GM20431 (cell line): ENCODE data around the gene RARA.

Experiments used
- in situ Hi-C: fragments of 300-500 bp; cut with MseI, MboI; formaldehyde crosslinking; loops from one replicate; pipeline ENCODE4 v1.15.0; 2020; ENCODE audit warnings: low sequenced_read_pairs; ENCODE audit not compliant: unreplicated experiment

The RARA gene

GRCh38 chr17:40309031-40309948 is at the start of gene RARA:
RARA (plus strand) TSS chr17:40309180; CDS start chr17:40331219, 22,039 bp downstream.
- in situ Hi-C loops, result no loop called here

DNA sequence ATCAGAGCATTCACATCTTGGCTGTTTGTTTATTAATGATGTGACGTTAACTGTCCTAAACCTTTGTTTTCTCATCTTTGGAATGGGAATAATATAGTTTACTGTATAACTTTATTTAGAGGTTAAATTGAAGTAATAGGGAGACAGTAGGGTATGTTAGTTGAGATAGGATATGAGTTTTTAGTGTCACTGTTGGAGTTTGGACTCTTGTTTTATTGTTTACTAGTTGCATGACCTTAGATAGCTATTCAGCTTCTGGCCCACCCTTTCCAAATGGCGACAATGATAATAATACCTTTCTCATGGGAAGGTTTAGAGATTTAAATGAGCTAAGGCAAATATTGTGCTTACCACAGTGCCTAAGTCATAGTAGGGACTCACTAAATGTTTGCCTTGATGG is 49.5 kb upstream of the RARA start:
- in situ Hi-C loops, result no loop called here

DNA sequence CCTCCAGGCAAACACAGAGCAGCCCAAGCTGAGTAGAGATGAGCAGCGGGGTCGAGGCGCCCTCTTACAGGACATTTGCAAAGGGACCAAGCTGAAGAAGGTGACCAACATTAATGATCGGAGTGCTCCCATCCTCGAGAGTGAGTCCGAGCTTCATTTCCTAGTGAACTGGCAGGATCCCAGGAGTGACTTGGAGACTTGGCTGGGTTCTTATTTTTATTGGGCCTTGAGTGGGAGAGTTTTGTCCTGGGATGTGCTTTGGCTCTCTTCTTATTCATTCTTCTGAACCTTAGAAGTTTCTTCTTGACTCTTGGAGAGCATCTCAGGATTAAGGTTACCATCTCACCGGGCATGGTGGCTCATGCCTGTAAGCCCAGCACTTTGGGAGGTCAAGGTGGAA is 48.5 kb upstream of the RARA start:
- in situ Hi-C loops, result no loop called here

DNA sequence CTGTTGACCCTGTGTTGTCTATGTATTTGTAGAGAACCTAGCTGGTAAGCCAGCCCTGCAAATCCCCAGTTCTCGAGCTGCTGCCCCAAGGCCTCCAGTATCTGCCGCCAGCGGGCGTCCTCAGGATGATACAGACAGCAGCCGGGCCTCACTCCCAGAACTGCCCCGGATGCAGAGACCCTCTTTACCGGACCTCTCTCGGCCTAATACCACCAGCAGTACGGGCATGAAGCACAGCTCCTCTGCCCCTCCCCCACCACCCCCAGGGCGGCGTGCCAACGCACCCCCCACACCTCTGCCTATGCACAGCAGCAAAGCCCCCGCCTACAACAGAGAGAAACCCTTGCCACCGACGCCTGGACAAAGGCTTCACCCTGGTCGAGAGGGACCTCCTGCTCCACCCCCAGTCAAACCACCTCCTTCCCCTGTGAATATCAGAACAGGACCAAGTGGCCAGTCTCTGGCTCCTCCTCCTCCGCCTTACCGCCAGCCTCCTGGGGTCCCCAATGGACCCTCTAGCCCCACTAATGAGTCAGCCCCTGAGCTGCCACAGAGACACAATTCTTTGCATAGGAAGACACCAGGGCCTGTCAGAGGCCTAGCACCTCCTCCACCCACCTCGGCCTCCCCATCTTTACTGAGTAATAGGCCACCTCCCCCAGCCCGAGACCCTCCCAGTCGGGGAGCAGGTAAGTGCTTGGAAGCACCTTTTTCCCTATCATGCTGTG is 44.4 kb upstream of the RARA start:
- in situ Hi-C loops, result no loop called here

GRCh38 chr17:40265337-40265736 is 43.6 kb upstream of the RARA start:
- in situ Hi-C loops, result no loop called here

DNA sequence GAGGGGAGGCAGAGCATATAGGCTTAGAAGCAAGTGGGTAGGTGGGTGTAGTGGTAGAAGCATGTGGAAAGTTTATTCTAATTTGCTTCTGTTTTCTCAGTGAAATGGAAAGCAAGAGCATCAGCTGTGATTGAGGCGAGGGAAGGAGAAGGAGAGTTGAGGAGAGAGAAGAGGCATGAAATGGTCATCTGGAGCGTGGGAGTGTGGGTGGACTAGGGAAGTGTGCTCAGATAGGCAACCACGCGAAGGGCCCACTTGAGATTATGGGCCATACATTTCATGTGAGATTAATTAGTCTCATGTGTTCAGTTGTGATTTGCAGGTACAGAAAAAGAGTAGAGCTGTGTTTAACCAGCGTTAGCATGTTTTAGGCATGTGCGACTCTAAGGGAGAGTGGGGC is 42.1 kb upstream of the RARA start:
- in situ Hi-C loops, result no loop called here

GRCh38 chr17:40268141-40268712 is 40.8 kb upstream of the RARA start:
- in situ Hi-C loops, result no loop called here

- in situ Hi-C loops, result no loop called here
Observed at GRCh38 chr17:40278414-40278813, 30.6 kb upstream of the RARA start.

DNA sequence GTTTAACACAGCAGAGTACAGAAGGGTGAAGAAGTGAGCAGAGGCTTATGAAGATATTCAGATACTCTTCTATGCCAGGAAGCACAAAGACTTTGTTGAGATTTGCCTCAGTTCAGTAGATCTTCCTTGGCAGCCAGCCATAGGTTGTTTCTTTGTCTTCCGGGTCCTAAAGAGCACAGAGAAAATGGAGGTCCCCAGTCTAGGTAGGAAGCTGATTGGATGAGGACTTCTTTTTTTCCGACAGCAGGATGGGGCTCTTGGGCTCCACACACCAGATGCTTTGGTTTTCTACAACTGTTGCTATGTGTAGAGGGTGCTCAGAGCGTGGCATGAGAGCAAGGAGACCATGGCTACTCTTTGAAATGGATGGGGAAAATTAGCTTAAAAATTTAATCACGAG is 29.6 kb upstream of the RARA start:
- in situ Hi-C loops, result no loop called here

DNA sequence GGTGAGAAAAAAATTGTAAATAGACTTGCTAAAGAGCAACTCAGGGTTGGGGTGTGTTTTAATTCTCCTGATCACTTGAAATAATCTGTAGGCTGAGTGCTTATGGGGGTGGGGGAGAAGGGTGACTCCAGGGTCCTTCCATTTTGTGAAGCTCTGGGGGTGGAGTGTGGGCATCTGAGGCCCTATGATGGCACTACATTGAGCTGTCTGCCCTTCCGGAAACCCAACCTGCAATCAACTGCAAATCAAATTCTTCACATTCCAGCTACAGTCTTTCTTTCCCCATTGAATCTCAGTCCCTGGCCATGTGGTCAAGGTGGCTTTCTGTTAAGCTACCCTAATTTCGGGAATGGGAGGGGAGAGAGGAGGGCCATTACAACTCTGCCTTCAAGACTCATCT is 27.3 kb upstream of the RARA start:
- in situ Hi-C loops, result no loop called here

DNA sequence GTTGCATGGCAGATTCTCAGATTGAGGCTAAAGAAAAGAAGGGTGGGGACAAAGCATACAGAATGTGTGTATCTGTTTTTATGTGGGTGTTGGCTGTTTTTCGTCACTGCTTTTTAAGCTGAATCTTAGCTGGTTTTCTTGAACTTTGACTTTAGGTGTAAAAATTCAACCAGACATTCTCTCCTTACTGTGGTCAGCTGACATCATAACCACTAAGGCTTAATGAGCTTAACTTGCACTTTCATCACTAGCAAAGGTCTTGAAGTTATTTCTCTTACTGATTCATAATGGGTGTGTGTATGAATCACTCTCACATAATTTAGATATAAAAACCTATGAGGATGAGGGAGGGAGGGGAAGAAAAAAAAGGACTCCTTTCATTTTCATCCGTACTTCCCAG is 25.3 kb upstream of the RARA start:
- in situ Hi-C loops, result no loop called here

DNA sequence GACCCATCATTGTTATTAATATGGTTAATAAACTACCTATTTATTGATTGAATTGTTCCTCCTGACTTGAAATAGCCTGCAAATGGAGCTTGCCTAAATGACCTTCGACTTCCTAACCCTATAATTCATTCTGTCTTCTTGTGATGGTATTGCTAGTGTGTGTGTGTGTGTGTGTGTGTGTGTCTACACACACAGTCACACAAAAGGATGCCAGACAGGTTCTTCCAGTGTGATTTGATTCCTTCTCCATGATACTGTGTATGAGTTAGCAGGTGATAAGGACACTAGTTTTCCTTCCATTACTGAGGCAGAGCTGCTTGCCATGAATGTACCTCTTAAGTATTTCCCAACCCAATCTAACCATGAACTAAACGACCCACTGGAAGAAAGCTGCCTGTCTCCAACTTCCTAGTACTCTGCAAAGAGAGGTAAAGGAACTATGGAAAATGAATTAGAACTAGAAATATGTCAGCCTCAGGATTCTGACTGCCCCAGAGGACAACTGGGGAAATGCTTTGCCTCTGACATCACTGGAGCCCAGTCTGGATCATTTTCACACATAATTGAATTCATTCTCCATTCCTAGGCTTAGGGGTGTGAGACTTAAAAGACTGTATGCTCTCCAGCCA is 24.8 kb upstream of the RARA start:
- in situ Hi-C loops, result no loop called here

DNA sequence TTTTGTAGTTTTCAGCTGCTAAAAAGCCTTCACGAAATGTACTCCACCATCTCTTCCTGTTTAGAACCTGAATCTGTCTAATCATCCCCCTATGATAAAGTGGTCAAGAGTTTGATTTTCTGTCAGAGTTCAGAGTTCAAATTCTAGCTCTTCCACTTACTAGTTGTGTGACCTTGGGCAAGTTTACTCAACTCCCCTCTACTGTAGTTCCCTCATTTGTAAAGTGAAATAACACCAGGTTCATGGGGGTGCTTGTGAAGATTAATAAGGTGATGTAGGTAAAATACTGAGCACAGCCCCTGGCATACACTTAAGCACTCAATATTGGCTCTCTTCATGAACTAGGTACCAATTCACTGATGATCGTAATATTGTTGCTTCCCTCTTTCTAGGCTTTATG is 22.5 kb upstream of the RARA start:
- in situ Hi-C loops, result no loop called here

DNA sequence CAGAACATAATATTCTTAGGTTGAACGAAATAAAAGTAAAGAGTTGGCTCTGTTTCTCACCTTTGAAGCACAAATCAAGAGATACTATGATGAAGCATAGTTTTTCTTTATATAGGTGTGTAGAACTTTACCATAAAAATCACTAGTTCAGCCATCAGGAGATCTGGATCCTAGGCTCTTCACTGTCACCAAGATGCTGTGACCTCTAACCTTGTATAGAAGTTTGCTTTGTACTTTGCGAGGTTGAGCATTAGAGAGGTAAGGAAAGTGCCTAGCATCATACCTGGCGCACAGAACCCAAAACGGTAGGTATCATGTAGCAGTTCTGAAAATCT is 21.9 kb upstream of the RARA start:
- in situ Hi-C loops, result no loop called here

DNA sequence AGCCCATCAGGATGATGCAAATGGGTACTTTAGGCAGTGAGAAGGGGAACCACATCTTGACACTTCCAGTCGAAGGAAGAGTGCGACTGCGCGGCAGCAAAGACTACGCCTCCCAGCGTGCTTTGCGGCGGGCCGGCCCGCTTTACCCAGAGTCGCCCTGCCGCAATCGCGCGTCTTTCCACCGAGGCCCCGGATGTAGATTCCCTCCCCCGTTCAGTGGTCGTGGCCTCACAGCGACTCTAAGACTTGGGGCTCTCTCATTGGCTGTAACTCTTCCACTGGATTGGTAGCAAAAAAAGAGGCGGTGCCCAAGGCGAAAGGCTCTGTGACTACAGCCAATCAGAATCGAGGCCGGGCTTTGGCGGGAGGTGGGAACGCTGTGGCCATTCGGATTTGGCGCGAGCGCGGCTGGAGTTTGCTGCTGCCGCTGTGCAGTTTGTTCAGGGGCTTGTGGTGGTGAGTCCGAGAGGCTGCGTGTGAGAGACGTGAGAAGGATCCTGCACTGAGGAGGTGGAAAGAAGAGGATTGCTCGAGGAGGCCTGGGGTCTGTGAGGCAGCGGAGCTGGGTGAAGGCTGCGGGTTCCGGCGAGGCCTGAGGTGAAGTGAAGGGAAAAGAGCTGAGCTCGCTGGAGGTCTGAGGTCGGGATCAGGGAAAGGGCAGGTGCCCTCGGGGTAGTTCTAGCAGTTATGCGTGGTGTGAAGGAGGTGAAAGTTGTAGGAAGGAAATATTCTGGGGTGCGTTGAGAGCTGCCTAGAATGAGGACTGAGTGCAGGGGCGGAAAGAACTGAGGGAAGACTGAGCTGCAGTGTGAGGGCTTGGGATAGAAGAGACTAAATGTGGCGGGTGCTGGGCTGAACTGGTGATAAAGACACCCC is 21.2 kb upstream of the RARA start, which contains the start of gene CDC6:
Gene CDC6, plus strand, starts transcription at position 386 of the 876 bp plus-strand sequence. CDS start 1,542 bp downstream, outside the sequence.
- in situ Hi-C loops, result no loop called here

DNA sequence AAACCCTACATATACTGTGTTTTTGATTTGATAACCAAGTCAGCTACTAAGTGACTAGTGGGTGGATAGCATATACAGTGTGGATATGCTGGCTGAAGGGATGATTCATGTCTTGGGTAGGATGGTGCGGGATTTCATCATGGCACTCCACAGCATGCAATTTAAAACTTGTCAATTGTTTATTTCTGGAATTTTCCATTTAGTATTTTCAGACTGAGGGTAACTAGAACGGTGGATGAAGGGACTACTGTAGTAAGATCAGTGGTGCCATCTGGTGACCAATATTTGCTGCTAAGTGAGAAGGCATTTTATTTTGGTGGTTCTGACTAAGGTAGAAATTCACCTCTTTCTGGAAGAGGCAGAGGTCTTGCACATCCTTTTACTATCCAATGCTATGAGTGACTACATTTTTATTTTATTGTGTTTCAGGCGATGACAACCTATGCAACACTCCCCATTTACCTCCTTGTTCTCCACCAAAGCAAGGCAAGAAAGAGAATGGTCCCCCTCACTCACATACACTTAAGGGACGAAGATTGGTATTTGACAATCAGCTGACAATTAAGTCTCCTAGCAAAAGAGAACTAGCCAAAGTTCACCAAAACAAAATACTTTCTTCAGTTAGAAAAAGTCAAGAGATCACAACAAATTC is 18.2 kb upstream of the RARA start:
- in situ Hi-C loops, result no loop called here

DNA sequence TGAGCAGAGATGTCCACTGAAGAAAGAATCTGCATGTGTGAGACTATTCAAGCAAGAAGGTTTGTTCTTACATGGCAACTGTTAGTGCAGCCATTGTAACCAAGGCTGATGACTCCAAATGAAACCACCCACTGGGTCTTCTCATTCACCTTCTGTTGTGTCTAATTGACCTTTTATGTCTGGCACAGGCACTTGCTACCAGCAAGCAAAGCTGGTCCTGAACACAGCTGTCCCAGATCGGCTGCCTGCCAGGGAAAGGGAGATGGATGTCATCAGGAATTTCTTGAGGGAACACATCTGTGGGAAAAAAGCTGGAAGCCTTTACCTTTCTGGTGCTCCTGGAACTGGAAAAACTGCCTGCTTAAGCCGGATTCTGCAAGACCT is 17.7 kb upstream of the RARA start:
- in situ Hi-C loops, result no loop called here

GRCh38 chr17:40293363-40293762 is 15.6 kb upstream of the RARA start:
- in situ Hi-C loops, result no loop called here
